Hepatic stellate cell (primary cell): ENCODE measurements around the gene PACRG.

Experiments used
- DNase-seq: peaks from one replicate; pipeline ENCODE4 v3.0.0; 2011; ENCODE audit warnings: low spot score

The PACRG gene

GRCh38 chr6:162785632-162786242, 58.0 kb downstream of the PACRG start:
- DNase-seq, result no peak

- no peak for DNase-seq
Measured at GRCh38 chr6:162798546-162799266, 70.9 kb downstream of the PACRG start.

- DNase-seq, result no peak
Measured at GRCh38 chr6:162814426-162814973, 86.7 kb downstream of the PACRG start.

GRCh38 chr6:162817196-162817595, 89.4 kb downstream of the PACRG start:
- DNase-seq, result no peak

- DNase-seq, result no peak
Measured at GRCh38 chr6:162819284-162819683, 91.5 kb downstream of the PACRG start.

- DNase-seq, result no peak
Measured at GRCh38 chr6:162821102-162821501, 93.3 kb downstream of the PACRG start.

GRCh38 chr6:162825597-162825996, 97.8 kb downstream of the PACRG start:
- no peak for DNase-seq

GRCh38 chr6:162829013-162829742, 101.4 kb downstream of the PACRG start:
- DNase-seq, result no peak

GRCh38 chr6:162833776-162834175, 106.0 kb downstream of the PACRG start:
- no peak for DNase-seq

GRCh38 chr6:162845972-162846371, 118.2 kb downstream of the PACRG start:
- DNase-seq, result no peak

- DNase-seq, result no peak
Measured at GRCh38 chr6:162846723-162847122, 118.9 kb downstream of the PACRG start.

GRCh38 chr6:162849269-162849668, 121.5 kb downstream of the PACRG start:
- no peak for DNase-seq

GRCh38 chr6:162852192-162852591, 124.4 kb downstream of the PACRG start:
- DNase-seq, result no peak

GRCh38 chr6:162852840-162853577, 125.2 kb downstream of the PACRG start:
- DNase-seq, result no peak

GRCh38 chr6:162854228-162854627, 126.5 kb downstream of the PACRG start:
- DNase-seq, result no peak

GRCh38 chr6:162854734-162855191, 127.0 kb downstream of the PACRG start:
- no peak for DNase-seq

GRCh38 chr6:162856885-162857284, 129.1 kb downstream of the PACRG start:
- peak; percentile 22 for DNase-seq

- DNase-seq, result no peak
Measured at GRCh38 chr6:162857326-162857725, 129.6 kb downstream of the PACRG start.

GRCh38 chr6:162862462-162862861, 134.7 kb downstream of the PACRG start:
- DNase-seq, result no peak

- DNase-seq, result no peak
Measured at GRCh38 chr6:162862941-162863340, 135.2 kb downstream of the PACRG start.

- no peak for DNase-seq
Measured at GRCh38 chr6:162863821-162864220, 136.0 kb downstream of the PACRG start.

GRCh38 chr6:162864911-162865310, 137.1 kb downstream of the PACRG start:
- DNase-seq, result no peak
